Activated CD4-positive, alpha-beta T cell treated with anti-CD3 and anti-CD28 coated beads, Interleukin-2, amount 50 U/mL, for 4 hours (primary cell): Measurements from ENCODE around the gene C7.
"Not testable (repeated sequence)": the region's sequence is repeated elsewhere in the genome, so short reads cannot be mapped to it uniquely, and the experiment has no call there.

Experiments
- DNase-seq, 2 experiments: peaks; one replicate each; pipeline ENCODE4 v3.0.0-alpha.2; 2020

C7 gene

DNA sequence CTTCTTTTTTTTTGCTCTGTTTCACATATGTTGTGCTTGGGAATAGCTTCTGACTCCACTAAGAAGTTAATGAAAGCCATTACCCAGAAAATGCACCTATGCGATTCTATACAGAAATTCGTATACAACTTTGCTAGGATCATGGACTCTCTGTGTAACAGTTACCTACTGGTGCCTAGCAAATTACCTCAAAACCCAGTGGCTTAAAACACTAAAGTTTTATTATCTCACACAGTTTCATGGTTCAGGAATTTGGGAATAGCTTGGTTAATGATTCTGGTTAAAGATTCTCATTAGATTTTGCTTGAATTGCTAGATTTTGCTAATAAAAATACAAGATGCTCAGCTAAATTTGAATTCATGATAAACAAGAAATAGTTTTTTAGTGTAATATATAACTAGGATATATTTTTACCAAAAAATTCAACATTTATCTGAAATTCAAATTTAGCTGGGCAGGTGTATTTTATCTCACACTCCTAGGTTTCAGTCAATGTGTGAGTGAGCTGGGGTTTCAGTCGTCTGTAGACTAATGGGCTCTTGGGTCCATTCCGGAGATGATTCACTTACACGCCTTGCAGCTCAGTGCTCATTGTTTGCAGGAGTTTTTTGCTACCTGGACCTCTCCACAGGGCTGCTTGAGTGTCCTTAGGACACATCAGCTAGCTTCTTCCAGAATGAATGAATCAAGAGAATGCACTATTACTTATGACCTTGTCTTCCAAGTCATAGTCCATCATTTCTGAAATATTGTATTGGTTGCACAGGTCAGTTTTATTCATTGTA lies 86.7 kb downstream of the C7 start:
- DNase-seq, result no peak

DNA sequence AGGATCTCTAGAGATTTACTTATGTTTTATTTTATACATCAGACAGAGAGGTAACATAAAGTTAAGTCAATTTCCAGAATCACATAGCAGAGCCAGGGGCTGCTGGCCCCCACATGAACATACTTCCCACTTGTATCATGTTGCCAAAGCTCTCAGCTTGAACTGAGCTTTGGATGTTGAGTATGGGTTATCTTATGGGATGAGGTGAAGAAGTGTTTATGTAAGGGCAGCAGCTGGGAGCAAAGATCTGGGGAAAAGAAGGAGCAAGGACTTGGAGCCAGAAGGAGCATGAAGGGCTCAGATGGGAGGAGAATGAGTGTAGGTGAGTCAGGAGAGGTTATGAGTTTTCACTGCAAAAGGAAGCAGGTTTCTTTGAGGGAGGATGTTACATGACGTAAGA lies 89.8 kb downstream of the C7 start:
- DNase-seq, result no peak

DNA sequence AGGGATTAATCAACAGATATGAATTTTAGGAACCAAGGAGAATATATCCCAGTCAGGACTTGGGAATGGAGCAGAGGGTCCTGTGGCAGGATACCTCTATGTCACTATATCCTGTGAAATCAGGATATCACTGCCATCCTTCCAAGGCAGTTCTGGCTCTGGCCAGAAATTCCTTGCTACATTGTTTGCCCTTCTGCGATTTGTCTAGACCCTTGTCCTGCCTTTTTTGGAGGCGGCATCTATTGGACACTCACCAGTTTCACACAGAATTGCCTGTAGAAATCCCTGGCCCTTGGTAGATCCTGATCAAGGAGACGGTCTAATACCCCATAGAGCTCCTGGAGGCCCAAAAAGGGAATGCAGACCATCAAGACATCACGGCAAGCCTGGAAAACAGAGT lies 90.7 kb downstream of the C7 start:
- DNase-seq, result no peak

DNA sequence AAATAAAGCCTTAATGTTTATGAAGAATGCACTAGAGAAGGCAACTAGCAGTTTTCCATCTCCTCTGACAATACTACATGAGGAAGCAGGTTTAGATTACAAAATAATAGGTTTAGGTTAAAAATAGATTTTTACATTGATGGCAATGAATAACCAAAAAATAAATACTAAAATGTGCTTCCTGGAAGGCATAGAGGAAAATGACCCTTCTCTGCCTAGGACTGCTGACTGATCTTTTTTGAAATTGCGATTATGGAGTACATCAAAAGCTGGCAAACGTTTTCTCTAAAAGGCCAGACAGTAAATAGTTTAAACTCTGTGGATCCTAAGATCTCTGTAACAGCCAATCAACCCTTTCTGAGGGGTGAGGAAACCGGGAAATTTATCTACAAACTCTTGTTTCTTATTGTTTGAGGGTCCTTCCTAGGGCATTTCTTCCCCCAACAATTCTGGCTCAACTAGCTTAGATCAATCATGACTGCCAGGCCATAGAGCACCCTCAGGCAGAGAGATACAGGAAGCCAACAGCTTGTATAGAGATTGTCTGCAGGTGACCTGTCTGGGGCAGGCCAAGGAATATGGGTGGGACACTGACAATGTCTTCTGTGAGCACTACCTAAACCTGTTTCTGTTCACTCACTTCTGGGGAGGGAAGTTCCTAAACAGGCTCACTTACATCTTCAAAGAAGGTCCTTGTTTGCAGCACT lies 94.5 kb downstream of the C7 start:
- DNase-seq, result no peak

DNA sequence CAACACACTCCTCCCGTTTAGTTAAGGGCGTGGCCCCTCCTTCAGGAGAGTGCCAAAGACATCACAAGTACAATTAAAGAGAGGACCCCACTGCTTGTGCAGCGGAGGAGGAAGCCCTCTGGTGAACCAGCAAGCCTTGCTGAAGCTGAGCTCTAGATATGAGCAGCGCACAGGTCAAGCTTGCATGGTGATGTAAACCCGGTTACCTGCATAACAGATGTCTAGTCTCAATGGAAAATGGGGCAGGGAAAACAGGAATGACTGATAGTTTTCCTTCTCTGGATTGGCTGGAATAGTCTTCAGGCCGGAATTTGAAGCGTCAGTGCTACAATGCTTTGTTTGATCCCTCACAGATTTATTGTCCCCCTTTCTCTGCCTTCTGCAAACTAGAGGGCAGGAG lies 95.6 kb downstream of the C7 start:
- DNase-seq, result no peak

DNA sequence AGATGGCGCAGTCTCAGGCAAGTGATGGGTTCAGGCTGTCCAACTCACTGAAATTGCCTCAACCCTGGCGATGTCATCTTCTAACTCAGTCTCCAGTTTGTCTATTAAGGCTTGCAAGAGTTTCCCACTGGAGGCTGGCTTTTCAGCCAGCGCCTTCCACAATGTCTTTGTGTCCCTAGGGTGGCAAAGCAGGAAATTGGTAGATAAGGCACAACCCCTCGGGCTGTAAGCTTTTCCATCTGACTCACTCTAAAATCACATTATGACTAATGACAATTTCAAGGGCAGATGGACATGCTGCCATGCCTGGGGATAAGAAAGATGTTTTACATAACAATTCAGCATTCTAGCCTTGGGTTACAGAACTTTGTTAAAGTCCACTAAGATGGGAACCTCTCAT lies 99.9 kb downstream of the C7 start:
- DNase-seq, result no peak

DNA sequence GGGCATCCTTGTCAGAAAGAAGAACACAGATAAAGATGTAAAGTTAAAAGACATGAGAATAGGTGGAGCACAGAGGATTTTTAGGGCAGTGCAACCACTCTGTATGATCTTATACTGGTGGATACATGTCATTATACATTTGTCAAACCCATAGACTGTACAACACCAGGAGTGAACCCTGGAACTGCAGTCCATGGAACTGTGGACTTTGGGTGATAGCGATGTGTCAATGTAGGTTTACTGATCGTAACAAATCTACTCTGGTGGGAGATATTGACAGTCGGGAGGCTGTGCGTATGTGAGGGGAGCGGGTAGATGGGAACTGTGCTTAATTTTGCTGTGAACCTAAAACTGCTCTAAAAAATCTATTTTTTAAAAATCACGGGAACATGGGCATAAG lies 101.3 kb downstream of the C7 start:
- no peak for DNase-seq

DNA sequence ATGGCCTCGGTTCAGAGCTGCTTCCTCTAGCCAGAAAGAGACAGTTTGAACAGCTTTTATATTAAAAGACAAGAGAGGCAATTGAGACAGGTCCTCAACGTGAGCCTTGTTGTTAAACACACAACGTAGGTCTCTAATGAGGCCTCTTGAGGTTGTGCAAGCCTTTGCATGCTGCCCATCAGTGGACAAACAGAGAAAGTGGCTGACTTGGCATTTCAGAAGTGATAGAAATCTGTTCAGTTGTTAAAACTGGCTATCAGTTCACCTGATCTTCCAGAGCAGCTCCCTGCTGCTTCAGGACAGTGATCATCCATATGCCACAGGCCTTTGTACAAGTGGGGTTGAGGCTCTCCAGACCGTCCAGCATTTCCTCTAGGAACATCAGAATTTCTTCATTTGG lies 103.0 kb downstream of the C7 start:
- no peak for DNase-seq

DNA sequence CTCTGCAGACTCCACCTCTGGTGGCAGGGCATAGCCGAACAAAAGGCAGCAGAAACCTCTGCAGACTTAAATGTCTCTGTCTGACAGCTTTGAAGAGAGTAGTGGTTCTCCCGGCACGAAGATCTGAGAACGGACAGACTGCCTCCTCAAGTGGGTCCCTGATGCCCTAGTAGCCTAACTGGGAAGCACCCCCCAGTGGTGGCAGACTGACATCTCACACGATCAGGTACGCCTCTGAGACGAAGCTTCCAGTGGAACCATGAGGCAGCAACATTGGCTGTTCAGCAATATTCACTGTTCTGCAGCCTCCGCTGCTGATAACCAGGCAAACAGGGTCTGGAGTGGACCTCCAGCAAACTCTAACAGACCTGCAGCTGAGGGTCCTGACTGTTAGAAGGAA lies 113.3 kb downstream of the C7 start:
- not testable (repeated sequence) for DNase-seq
